CD1c-positive myeloid dendritic cell (primary cell): ENCODE results near the gene TECPR2.
A peak's percentile ranks its signal among the peaks of the same experiment; 100 is the strongest.
"Not testable (repeated sequence)": the region's sequence is repeated elsewhere in the genome, so short reads cannot be mapped to it uniquely, and the experiment has no call there.

Experiments
- DNase-seq: peaks from one replicate; pipeline ENCODE4 v3.0.0-alpha.2; 2016; ENCODE audit errors: extremely low spot score

Gene TECPR2

GRCh38 chr14:102333795-102334705 lies 28.7 kb upstream of the TECPR2 start:
- DNase-seq = no peak

GRCh38 chr14:102335163-102335562 lies 27.6 kb upstream of the TECPR2 start:
- no peak for DNase-seq

- no peak for DNase-seq
Measured at GRCh38 chr14:102338724-102339123, 24.0 kb upstream of the TECPR2 start.

GRCh38 chr14:102341566-102341965 lies 21.2 kb upstream of the TECPR2 start:
- DNase-seq = no peak

DNA sequence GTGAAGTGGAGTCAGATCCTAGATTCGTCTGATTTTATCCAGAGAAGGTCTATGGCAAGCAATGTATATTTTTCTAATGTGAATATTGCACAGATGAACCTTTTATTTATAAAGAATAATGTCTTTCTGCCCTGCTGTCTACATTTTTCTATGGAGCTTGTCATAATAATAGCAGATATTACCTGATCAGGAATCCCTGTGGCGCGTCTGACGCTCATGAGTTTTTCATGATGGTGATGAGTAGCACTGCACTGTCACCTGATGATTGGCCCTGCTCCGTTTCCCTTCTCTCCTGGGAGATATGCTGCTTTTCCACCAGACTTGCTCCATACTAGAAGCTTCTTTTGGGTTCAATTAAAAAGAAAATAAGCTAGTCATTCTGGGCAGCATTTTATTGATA lies 20.5 kb upstream of the TECPR2 start:
- no peak for DNase-seq

DNA sequence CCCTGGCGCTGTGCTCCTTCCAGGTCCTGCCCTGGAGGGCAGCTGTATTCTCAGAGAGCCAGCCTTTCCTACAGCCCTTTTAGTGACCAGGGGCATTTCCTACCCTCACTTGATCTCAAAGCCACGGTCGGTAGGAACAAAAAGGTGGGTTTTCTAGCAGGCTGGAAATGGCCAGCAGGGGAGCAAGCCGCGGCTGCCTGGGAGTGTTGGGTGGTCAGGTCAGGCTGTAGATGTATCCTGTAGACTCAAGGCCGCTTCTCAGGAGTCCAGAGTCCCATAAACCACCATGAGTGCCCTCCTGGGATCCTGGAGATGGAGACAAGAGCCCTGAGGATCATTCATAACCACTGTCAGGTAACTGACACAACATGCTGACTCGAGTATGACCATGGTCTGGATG lies 18.7 kb upstream of the TECPR2 start:
- no peak for DNase-seq

DNA sequence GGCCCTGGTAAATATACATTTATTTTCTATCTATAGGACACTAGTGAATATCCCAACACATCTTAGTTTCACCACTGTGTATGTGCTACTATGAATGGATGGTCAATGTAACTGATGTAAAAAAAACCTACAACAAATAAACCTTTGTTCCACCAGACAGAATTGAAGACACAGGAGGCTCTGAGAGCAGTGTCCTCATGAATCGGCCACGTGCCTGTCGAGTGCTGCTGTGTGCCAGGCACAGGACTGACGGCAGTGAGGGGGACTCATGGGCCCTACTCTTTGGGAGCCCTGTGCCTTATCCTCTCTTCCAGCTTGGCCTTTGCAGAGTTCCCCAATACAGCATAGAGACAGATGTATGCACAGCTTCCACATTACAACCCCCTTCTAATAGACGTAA lies 18.3 kb upstream of the TECPR2 start:
- no peak for DNase-seq

GRCh38 chr14:102345232-102345631 lies 17.5 kb upstream of the TECPR2 start:
- no peak for DNase-seq

- DNase-seq = no peak
Measured at GRCh38 chr14:102346645-102347044, 16.1 kb upstream of the TECPR2 start.

DNA sequence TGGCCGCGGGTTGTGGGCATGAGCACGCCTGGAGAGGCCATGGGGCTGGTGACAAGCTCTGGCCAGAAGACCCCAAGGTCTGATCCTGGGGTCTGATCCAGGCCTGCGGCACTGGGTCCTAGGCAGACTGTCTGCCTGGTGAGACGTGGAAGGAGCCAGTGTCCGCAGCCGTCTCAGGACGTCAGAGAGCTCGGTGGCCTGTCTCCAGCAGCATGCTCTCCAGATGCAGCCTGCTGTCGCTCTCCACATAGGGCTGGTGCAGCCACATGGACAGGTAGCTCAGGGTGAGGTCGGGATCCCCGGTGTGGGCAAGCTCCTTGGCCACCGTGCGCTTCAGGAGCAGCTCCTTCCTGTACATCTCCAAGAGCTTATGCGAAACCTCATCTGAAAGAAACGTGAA lies 14.4 kb upstream of the TECPR2 start:
- no peak for DNase-seq

- DNase-seq = no peak
Measured at GRCh38 chr14:102351023-102351422, 11.7 kb upstream of the TECPR2 start.

GRCh38 chr14:102351593-102351992 lies 11.1 kb upstream of the TECPR2 start:
- DNase-seq = not testable (repeated sequence)

DNA sequence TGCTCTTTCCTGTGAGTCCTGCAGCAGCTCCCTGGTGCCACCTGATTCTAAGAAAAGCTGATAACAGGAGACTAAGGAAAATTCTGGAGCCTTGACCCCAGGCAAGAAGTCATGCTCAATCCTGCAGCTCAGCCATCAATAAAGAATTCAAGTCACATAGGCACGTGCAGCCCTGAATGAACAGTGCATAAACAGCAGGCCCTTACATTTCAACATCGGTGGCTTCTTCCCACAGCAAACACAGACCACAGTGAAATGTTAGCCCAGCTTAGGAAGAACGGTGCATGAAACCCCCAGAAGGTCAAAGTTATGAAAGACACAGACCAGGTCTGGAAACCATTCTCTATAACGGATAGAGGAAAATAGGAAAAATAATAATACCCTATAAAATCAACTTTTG lies 10.5 kb upstream of the TECPR2 start:
- no peak for DNase-seq

GRCh38 chr14:102353126-102353619 lies 9.6 kb upstream of the TECPR2 start:
- DNase-seq = no peak

DNA sequence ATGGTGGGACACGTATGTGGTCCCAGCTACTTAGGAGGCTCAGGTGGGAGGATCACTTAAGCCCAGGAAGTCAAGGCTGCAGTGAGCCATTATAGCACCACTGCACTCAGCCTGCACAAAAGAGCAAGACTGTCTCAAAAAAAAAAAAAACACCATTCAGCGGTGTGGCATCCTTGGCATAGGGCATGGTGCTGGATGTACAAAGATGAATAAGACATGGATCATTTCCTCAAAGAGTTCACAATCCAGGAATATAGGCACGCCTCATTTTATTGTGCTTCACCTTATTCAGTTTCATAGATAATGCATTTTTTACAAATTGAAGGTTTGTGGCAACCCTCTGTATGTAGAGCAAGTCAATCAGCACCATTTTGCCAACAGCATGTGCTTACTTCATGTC lies 6.5 kb upstream of the TECPR2 start:
- no peak for DNase-seq

GRCh38 chr14:102359341-102359740 lies 3.4 kb upstream of the TECPR2 start:
- no peak for DNase-seq

DNA sequence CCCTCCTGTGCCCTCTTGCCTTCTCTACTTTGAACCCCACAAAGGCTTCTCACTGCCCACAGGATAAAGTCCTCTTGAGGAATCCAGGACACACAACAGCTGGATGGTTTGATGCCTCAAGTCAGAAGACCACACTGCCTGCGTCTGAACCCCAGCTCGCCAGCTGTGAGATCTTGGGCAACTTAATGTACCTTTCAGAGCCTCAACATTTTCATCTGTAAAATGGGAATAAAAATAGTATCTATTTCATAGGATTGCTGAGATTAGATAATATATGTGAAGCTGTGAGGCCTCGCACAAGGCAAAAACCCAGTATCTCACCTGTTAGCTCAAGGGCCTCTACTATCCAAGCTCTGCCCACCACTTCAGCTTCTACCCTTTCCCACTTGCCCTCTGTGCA lies 2.4 kb upstream of the TECPR2 start:
- DNase-seq = no peak

DNA sequence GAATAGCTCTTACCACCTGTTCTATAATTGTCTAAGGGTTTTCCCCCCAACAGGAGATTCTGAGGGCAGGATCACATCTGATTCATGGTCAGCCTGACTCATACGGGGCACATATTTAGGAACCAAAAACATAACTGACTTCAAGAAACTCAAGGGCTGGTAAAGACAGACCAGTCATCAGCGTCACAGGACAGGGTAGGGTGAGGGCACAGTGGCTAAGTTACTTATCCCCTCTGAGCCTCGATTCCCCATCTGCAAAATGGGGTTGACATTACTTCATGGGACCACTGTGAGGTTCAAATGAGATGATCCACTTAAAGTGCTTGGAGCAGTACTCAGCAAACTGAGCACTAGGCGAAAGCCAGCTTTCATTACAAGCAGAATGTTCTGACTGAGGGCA lies 657 bp upstream of the TECPR2 start:
- peak; percentile 71 for DNase-seq

DNA sequence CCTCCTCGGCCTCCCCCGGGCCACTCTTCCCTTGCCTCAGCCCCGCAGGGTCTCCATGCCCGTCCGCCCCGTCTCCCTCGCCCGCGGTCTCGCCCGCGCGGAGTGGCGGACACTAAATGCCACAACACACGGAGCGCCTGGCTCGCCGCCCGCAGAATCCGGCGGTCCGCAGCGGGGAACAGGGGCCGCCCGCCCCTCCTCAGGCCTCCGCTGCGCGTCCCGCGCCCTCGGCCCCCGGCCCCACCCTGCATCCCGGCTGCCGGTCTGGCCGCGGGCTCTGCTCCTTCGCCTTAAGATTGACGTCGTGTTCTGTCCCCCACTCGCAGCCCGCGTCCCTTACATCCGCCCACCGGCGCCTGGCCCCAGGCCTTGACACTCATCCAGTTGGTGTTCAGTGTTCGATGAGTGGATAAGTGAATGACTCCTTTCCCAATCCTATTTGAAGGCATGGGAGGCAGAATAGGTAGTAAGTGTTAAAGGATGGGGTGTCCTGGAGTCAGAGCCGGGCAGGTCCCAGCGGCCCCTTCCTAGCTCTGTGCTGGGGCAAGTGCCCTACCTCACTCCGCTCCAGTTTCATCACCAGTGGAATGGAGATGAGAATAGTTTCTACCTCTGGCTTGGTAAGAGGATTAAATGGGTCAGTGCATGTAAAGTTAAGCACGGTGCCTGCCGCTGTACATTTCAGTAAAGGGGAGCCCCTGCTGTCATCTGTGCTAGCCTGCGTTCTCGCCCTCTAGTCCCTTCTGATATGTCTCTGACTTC lies 622 bp downstream of the TECPR2 start:
- DNase-seq = peak; percentile 29

GRCh38 chr14:102370305-102370809 lies 7.6 kb downstream of the TECPR2 start:
- peak; percentile 79 for DNase-seq

GRCh38 chr14:102371361-102371760 lies 8.6 kb downstream of the TECPR2 start:
- no peak for DNase-seq

- DNase-seq = no peak
Measured at GRCh38 chr14:102373110-102373509, 10.4 kb downstream of the TECPR2 start.

DNA sequence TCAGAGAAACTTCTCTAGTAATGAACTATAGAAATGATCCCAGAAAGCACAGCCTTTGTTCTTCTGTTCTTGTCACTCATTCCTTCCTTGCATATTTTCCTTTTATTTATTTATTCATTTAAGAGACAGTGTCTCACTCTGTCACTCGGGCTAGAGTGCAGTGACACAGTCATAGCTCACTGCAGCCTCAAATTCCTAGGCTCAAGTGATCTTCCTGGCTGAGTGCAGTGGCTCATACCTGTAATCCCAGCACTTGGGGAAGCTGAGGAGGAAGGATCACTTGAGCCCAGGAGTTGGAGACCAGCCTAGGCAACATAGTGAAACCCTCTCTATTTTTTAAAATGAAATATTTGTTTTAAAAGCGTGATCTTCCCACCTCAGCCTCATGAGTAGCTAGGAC lies 11.5 kb downstream of the TECPR2 start:
- DNase-seq = no peak
